Panc1 (cell line): Measurements from ENCODE around the gene KRTAP19-8. TPM values are rescaled to one million over a fixed set of nuclear protein-coding genes. Genes with fewer than 3 reads are reported as not detected.

Source experiments
- ATAC-seq: fragments of 200-7000 bp; cut with Tn5 transposase; 2 replicates; pipeline ENCODE4 v1.9.1; 2020; ENCODE audit warnings: mild to moderate bottlenecking, moderate library complexity
- BruUV-seq: library from RNA; stranded (reverse); fragments of 400-500 nt; replicated peaks from 2 replicates; lab custom pipeline; 2021; lab: Mats Ljungman, UMichigan
- CTCF ChIA-PET: fragments of 300-600 bp; sonication (Branson Sonifier 250); formaldehyde crosslinking; loops from one replicate; lab custom pipeline; 2022; ENCODE audit warnings: antibody characterized with exemption; lab: Charles Lee
- POLR2A ChIA-PET: fragments of 300-600 bp; sonication (Branson Sonifier 250); formaldehyde crosslinking; loops from one replicate; lab custom pipeline; 2022; ENCODE audit warnings: antibody characterized with exemption; lab: Charles Lee
- DNase-seq: peaks from one replicate; pipeline ENCODE4 v3.0.0-alpha.2; 2010; ENCODE audit warnings: low read depth, low spot score
- H3K27ac ChIP-seq: 2 replicates; pipeline ENCODE4 v1.5.1; 2011; ENCODE audit warnings: mild to moderate bottlenecking, low read length, inconsistent platforms
- H3K27me3 ChIP-seq: fragments of 200-500 bp; sonication (Bioruptor generic); 2 replicates; pipeline ENCODE4 v1.6.0; 2014; ENCODE audit warnings: low read length, inconsistent platforms; ENCODE audit not compliant: control insufficient read depth, insufficient read depth
- H3K36me3 ChIP-seq: fragments of 200-500 bp; sonication (Bioruptor generic); 2 replicates; pipeline ENCODE4 v1.5.1; 2014; ENCODE audit warnings: inconsistent platforms, mild to moderate bottlenecking, low read length, moderate library complexity; ENCODE audit not compliant: control insufficient read depth, insufficient read depth
- H3K4me1 ChIP-seq: 2 replicates; pipeline ENCODE4 v1.5.1; 2011; ENCODE audit warnings: inconsistent platforms, mild to moderate bottlenecking, low read length, moderate library complexity; ENCODE audit not compliant: control insufficient read depth, insufficient read depth
- H3K4me3 ChIP-seq, 2 experiments: 2 replicates each; pipeline ENCODE4 v1.5.1; 2011 to 2012; ENCODE audit warnings: low read depth in 2 of 2, low read length in 2 of 2, mild to moderate bottlenecking in 2 of 2, inconsistent platforms in 1 of 2, moderate library complexity in 1 of 2
- H3K9me3 ChIP-seq: fragments of 200-500 bp; sonication (Bioruptor generic); 2 replicates; pipeline ENCODE4 v1.5.1; 2014; ENCODE audit warnings: low read depth, mild to moderate bottlenecking, inconsistent platforms, low read length, moderate library complexity; ENCODE audit not compliant: control insufficient read depth, insufficient read depth
- CTCF ChIP-seq: fragments of 450-650 bp; IDR thresholded peaks from 2 replicates; pipeline ENCODE4 v1.5.1; 2017; ENCODE audit warnings: mild to moderate bottlenecking
- POLR2AphosphoS5 ChIP-seq: IDR thresholded peaks from 2 replicates; pipeline ENCODE4 v1.6.1; 2012; ENCODE audit warnings: mild to moderate bottlenecking, low read depth, low read length, moderate library complexity
- SIN3A ChIP-seq: IDR thresholded peaks from 2 replicates; pipeline ENCODE4 v1.6.1; 2012; ENCODE audit warnings: low read depth, mild to moderate bottlenecking, low read length, moderate library complexity, borderline replicate concordance; ENCODE audit not compliant: insufficient read depth
- TCF7L2 ChIP-seq: IDR thresholded peaks from 2 replicates; pipeline ENCODE4 v1.6.1; 2011; ENCODE audit warnings: mild to moderate bottlenecking, low read depth, low read length, inconsistent platforms
- in situ Hi-C: cut with HindIII; loops from 2 replicates; pipeline ENCODE4 v1.10.0; 2016; ENCODE audit warnings: low sequenced_read_pairs, low pct_unique_long_range_greater_than_20kb
- intact Hi-C: fragments of 100-400 bp; cut with micrococcal nuclease; formaldehyde crosslinking; loops from one replicate; pipeline ENCODE4 v1.10.0; 2022; ENCODE audit not compliant: unreplicated experiment
- total RNA-seq: library from RNA; stranded (reverse); gene quantifications from one replicate; pipeline ENCODE4 v1.2.1, GENCODE V29; 2021; ENCODE audit not compliant: unreplicated experiment
- TF ChIP-seq, protein P1 (sequence below), 2 experiments: IDR thresholded peaks; 2 replicates each; pipeline ENCODE4 v1.6.1; 2011 to 2012; ENCODE audit warnings: low read depth in 2 of 2, control low read depth in 1 of 2, low read length in 1 of 2, mild to moderate bottlenecking in 1 of 2, moderate library complexity in 1 of 2; ENCODE audit not compliant: insufficient read depth in 1 of 2

The KRTAP19-8 gene
- total RNA-seq, 1 experiment from 2014 or later: not detected

GRCh38 chr21:31011412-31011811, 26.9 kb downstream of the KRTAP19-8 start:
- ChIA-PET POLR2A (no interaction called here), CTCF (no interaction called here)
- H3K4me3 ChIP-seq: no peak overlapping the region
- H3K4me1 ChIP-seq: no peaks in the 10 kb centered on the region
- H3K9me3 ChIP-seq: no peaks in the 10 kb centered on the region
- no peaks in the 10 kb centered on the region for H3K36me3 ChIP-seq
- ATAC-seq: no peak
- TF ChIP-seq, protein P1, sequence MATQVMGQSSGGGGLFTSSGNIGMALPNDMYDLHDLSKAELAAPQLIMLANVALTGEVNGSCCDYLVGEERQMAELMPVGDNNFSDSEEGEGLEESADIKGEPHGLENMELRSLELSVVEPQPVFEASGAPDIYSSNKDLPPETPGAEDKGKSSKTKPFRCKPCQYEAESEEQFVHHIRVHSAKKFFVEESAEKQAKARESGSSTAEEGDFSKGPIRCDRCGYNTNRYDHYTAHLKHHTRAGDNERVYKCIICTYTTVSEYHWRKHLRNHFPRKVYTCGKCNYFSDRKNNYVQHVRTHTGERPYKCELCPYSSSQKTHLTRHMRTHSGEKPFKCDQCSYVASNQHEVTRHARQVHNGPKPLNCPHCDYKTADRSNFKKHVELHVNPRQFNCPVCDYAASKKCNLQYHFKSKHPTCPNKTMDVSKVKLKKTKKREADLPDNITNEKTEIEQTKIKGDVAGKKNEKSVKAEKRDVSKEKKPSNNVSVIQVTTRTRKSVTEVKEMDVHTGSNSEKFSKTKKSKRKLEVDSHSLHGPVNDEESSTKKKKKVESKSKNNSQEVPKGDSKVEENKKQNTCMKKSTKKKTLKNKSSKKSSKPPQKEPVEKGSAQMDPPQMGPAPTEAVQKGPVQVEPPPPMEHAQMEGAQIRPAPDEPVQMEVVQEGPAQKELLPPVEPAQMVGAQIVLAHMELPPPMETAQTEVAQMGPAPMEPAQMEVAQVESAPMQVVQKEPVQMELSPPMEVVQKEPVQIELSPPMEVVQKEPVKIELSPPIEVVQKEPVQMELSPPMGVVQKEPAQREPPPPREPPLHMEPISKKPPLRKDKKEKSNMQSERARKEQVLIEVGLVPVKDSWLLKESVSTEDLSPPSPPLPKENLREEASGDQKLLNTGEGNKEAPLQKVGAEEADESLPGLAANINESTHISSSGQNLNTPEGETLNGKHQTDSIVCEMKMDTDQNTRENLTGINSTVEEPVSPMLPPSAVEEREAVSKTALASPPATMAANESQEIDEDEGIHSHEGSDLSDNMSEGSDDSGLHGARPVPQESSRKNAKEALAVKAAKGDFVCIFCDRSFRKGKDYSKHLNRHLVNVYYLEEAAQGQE (IDR thresholded peaks at IDR 0.05; ENCODE audit: insufficient read depth in 1 of 2, low read depth in 2 of 2, low read length in 1 of 2): no peak
- TF ChIP-seq CTCF (no peak), POLR2AphosphoS5 (no peak), TCF7L2 (no peak), SIN3A (no peak)
- in situ Hi-C loops (no loop called here), intact Hi-C loops (no loop called here)
- no peak overlapping the region for H3K27ac ChIP-seq
- no peaks in the 10 kb centered on the region for H3K27me3 ChIP-seq
- no TSS peak for BruUV-seq
- no peak for DNase-seq

- Histone ChIP-seq H3K27ac (no peak overlapping the region), H3K36me3 (no peaks in the 10 kb centered on the region), H3K4me3 (no peak overlapping the region), H3K4me1 (no peaks in the 10 kb centered on the region), H3K27me3 (no peaks in the 10 kb centered on the region), H3K9me3 (no peaks in the 10 kb centered on the region)
- TF ChIP-seq SIN3A: no peak
- TF ChIP-seq TCF7L2: no peak
- TF ChIP-seq, protein P1 (IDR thresholded peaks at IDR 0.05; ENCODE audit: insufficient read depth in 1 of 2, low read depth in 2 of 2, low read length in 1 of 2): no peak
- BruUV-seq: no TSS peak
- intact Hi-C loops (no loop called here), in situ Hi-C loops (no loop called here)
- DNase-seq: no peak
- POLR2A ChIA-PET: no interaction called here
- CTCF ChIA-PET: no interaction called here
- ATAC-seq: no peak
Observed at GRCh38 chr21:31008355-31008754, 29.9 kb downstream of the KRTAP19-8 start.
